Loucy (cell line): ENCODE results near the gene CELSR3.

Experiments used
- H2AFZ ChIP-seq: fragments of 200-600 bp; sonication (generic); 2 replicates; pipeline ENCODE4 v1.6.0; 2016; ENCODE audit warnings: antibody characterized with exemption, mild to moderate bottlenecking, low read length, moderate library complexity
- H3F3A ChIP-seq: fragments of 200-600 bp; 2 replicates; pipeline ENCODE4 v1.6.0; 2016; ENCODE audit warnings: antibody characterized with exemption, low read depth, mild to moderate bottlenecking
- H3K27me3 ChIP-seq: fragments of 200-600 bp; sonication (generic); 2 replicates; pipeline ENCODE4 v1.6.1; 2014; ENCODE audit warnings: low read length, mild to moderate bottlenecking; ENCODE audit not compliant: insufficient read depth, poor library complexity, severe bottlenecking
- H3K36me3 ChIP-seq: fragments of 200-600 bp; sonication (generic); 2 replicates; pipeline ENCODE4 v1.6.1; 2016; ENCODE audit warnings: low read length; ENCODE audit not compliant: insufficient read depth
- H3K4me1 ChIP-seq: fragments of 200-600 bp; sonication (generic); 2 replicates; pipeline ENCODE4 v1.5.1; 2014; ENCODE audit warnings: low read length, mild to moderate bottlenecking; ENCODE audit not compliant: insufficient read depth, poor library complexity, severe bottlenecking
- H3K4me2 ChIP-seq: fragments of 200-600 bp; sonication (generic); 2 replicates; pipeline ENCODE4 v1.6.0; 2014; ENCODE audit warnings: antibody characterized with exemption, low read length, low read depth, mild to moderate bottlenecking; ENCODE audit not compliant: poor library complexity, severe bottlenecking
- H3K4me3 ChIP-seq: fragments of 200-600 bp; sonication (generic); 2 replicates; pipeline ENCODE4 v1.5.1; 2014; ENCODE audit warnings: low read length, mild to moderate bottlenecking, mixed read lengths; ENCODE audit not compliant: poor library complexity, severe bottlenecking
- H3K79me2 ChIP-seq: fragments of 200-600 bp; sonication (generic); 2 replicates; pipeline ENCODE4 v1.6.1; 2014; ENCODE audit warnings: low read length; ENCODE audit not compliant: insufficient read depth
- H3K9ac ChIP-seq: fragments of 200-600 bp; sonication (generic); 2 replicates; pipeline ENCODE4 v1.6.0; 2014; ENCODE audit warnings: mild to moderate bottlenecking, low read depth, low read length, moderate library complexity; ENCODE audit not compliant: poor library complexity, severe bottlenecking
- H3K9me2 ChIP-seq: fragments of 200-600 bp; sonication (generic); replicated peaks from 2 replicates; pipeline ENCODE4 v1.6.1; 2016; ENCODE audit warnings: low read depth, low read length, mixed read lengths
- H3K9me3 ChIP-seq: fragments of 200-600 bp; sonication (generic); 2 replicates; pipeline ENCODE4 v1.6.1; 2014; ENCODE audit warnings: mild to moderate bottlenecking, antibody characterized with exemption, low read length, low read depth; ENCODE audit not compliant: insufficient read depth
- H4K20me1 ChIP-seq: fragments of 200-600 bp; sonication (generic); 2 replicates; pipeline ENCODE4 v1.6.0; 2014; ENCODE audit warnings: antibody characterized with exemption, low read length, mild to moderate bottlenecking; ENCODE audit not compliant: insufficient read depth, poor library complexity, severe bottlenecking
- CTCF ChIP-seq: fragments of 200-600 bp; sonication (generic); conservative IDR thresholded peaks from 2 replicates; pipeline ENCODE4 v1.5.1; 2014; ENCODE audit warnings: mild to moderate bottlenecking, antibody characterized with exemption, low read length
- EZH2phosphoT487 ChIP-seq: fragments of 200-600 bp; IDR thresholded peaks from 2 replicates; pipeline ENCODE4 v1.6.1; 2018; ENCODE audit warnings: antibody characterized with exemption, mild to moderate bottlenecking, moderate library complexity, borderline replicate concordance

CELSR3 gene

GRCh38 chr3:48700731-48701405 lies 38.2 kb upstream of the CELSR3 start:
- Histone ChIP-seq H3K4me3 (no peak overlapping the region), H3K4me2 (no peak overlapping the region), H2AFZ (no peak overlapping the region), H3K36me3 (peaks cover 50% of the 10 kb centered on the region; the same call in 1 of the 2 replicates), H4K20me1 (peaks cover 88% of the 10 kb centered on the region), H3K79me2 (peaks cover 98% of the 10 kb centered on the region), H3F3A (no peaks in the 10 kb centered on the region), H3K9me2 (no peaks in the 10 kb centered on the region), H3K4me1 (no peaks in the 10 kb centered on the region), H3K9ac (no peak overlapping the region), H3K27me3 (no peaks in the 10 kb centered on the region), H3K9me3 (no peaks in the 10 kb centered on the region)
- TF ChIP-seq EZH2phosphoT487 (no peak), CTCF (no peak)

GRCh38 chr3:48698891-48699290 lies 36.2 kb upstream of the CELSR3 start:
- TF ChIP-seq CTCF (no peak), EZH2phosphoT487 (no peak)
- H3K4me2 ChIP-seq: no peak overlapping the region
- H3K9ac ChIP-seq: no peak overlapping the region
- peaks cover 97% of the 10 kb centered on the region for H3K79me2 ChIP-seq
- no peak overlapping the region for H3K4me3 ChIP-seq
- H4K20me1 ChIP-seq: peaks cover 90% of the 10 kb centered on the region
- peaks cover 67% of the 10 kb centered on the region; the same call in 1 of the 2 replicates for H3K36me3 ChIP-seq
- H3K9me2 ChIP-seq: no peaks in the 10 kb centered on the region
- no peaks in the 10 kb centered on the region for H3F3A ChIP-seq
- H3K9me3 ChIP-seq: no peaks in the 10 kb centered on the region
- no peaks in the 10 kb centered on the region for H3K27me3 ChIP-seq
- no peak overlapping the region for H2AFZ ChIP-seq
- H3K4me1 ChIP-seq: no peaks in the 10 kb centered on the region

GRCh38 chr3:48697952-48698351 lies 35.3 kb upstream of the CELSR3 start:
- H4K20me1 ChIP-seq: peaks cover 94% of the 10 kb centered on the region
- H3K36me3 ChIP-seq: peaks cover 75% of the 10 kb centered on the region

More at GRCh38 chr3:48697952-48698351, 35.3 kb upstream of the CELSR3 start:
- Histone ChIP-seq H3K79me2 (peaks cover 94% of the 10 kb centered on the region), H2AFZ (no peak overlapping the region), H3K9me2 (no peaks in the 10 kb centered on the region), H3K9ac (no peak overlapping the region), H3K4me1 (no peaks in the 10 kb centered on the region), H3K4me3 (no peak overlapping the region), H3K9me3 (no peaks in the 10 kb centered on the region), H3K27me3 (no peaks in the 10 kb centered on the region), H3K4me2 (no peak overlapping the region), H3F3A (no peaks in the 10 kb centered on the region)
- 0 out of 2 replicates have a peak, but pooled peaks have one; percentile 11 for TF ChIP-seq CTCF
- TF ChIP-seq EZH2phosphoT487: no peak
